GM12878 (cell line): ENCODE data around the gene MSI2.

Experiments
- BACH1 ChIP-seq: fragments of 450-650 bp; IDR thresholded peaks from 2 replicates; pipeline ENCODE4 v1.6.1; 2017; ENCODE audit warnings: mild to moderate bottlenecking, borderline replicate concordance
- CTCF ChIP-seq, 3 experiments: IDR thresholded peaks in 2 of 3; conservative IDR thresholded peaks in 1 of 3; 2 replicates each; pipeline ENCODE4 v1.5.1; 2011; ENCODE audit warnings: low read depth in 3 of 3, low read length in 3 of 3, mild to moderate bottlenecking in 3 of 3, control low read depth in 2 of 3, moderate library complexity in 2 of 3, inconsistent platforms in 1 of 3, mixed read lengths in 1 of 3; ENCODE audit not compliant: control insufficient read depth in 2 of 3, insufficient read depth in 1 of 3; ENCODE audit errors: extremely low read depth in 1 of 3
- ELK1 ChIP-seq: IDR thresholded peaks from 2 replicates; pipeline ENCODE4 v1.6.1; 2012; ENCODE audit warnings: low read depth, low read length, improper control_type of control experiment
- EP300 ChIP-seq, 2 experiments: fragments of 150-350 bp in 1 of 2; IDR thresholded peaks; 2 replicates each; pipeline ENCODE4 v1.6.1; 2011 to 2012; ENCODE audit warnings: low read depth in 2 of 2, low read length in 2 of 2, borderline replicate concordance in 1 of 2, improper control_type of control experiment in 1 of 2, inconsistent platforms in 1 of 2; ENCODE audit not compliant: control insufficient read depth in 1 of 2
- EZH2 ChIP-seq: IDR thresholded peaks from 2 replicates; pipeline ENCODE4 v1.6.1; 2012; ENCODE audit warnings: low read depth, mild to moderate bottlenecking, control low read depth, inconsistent platforms, low read length, borderline replicate concordance; ENCODE audit not compliant: control insufficient read depth
- KDM1A ChIP-seq: fragments of 200-600 bp; sonication (generic); IDR thresholded peaks from 2 replicates; pipeline ENCODE4 v1.6.1; 2016; ENCODE audit warnings: borderline replicate concordance
- MTA3 ChIP-seq: IDR thresholded peaks from 2 replicates; pipeline ENCODE4 v1.6.1; 2012; ENCODE audit warnings: low read length, inconsistent platforms, borderline replicate concordance
- NFYB ChIP-seq: IDR thresholded peaks from 2 replicates; pipeline ENCODE4 v1.6.1; 2011; ENCODE audit warnings: low read depth, mild to moderate bottlenecking, low read length, improper control_type of control experiment, moderate library complexity; ENCODE audit not compliant: insufficient read depth
- POLR2A ChIP-seq: IDR thresholded peaks from 2 replicates; pipeline ENCODE4 v1.6.1; 2011; ENCODE audit warnings: low read depth, mild to moderate bottlenecking, low read length

- TF ChIP-seq EZH2: no peak
- TF ChIP-seq POLR2A: no peak
- TF ChIP-seq CTCF (IDR thresholded peaks at IDR 0.05 in 2 of 3, conservative IDR thresholded peaks at IDR 0.05 in 1 of 3; ENCODE audit: control insufficient read depth in 2 of 3, extremely low read depth in 1 of 3, insufficient read depth in 1 of 3, low read depth in 3 of 3, low read length in 3 of 3): no peak
- TF ChIP-seq NFYB: no peak
- TF ChIP-seq EP300 (IDR thresholded peaks at IDR 0.05; ENCODE audit: borderline replicate concordance in 1 of 2, control insufficient read depth in 1 of 2, low read depth in 2 of 2, low read length in 2 of 2): no peak
- no peak for TF ChIP-seq KDM1A
- TF ChIP-seq ELK1: no peak
- no peak for TF ChIP-seq MTA3
- TF ChIP-seq BACH1: no peak
Observed at GRCh38 chr17:57496382-57496781, 240.1 kb downstream of the MSI2 start.
